Cerebellar cortex (tissue), 1 donor: ENCODE data around the gene CNIH3.
A peak's percentile ranks its signal among the peaks of the same experiment; 100 is the strongest.

Source experiments
- DNase-seq: peaks from one replicate; pipeline ENCODE4 v3.0.0-alpha.2; 2015; ENCODE audit warnings: low spot score

The CNIH3 gene

GRCh38 chr1:224721000-224721399 lies 104.9 kb downstream of the CNIH3 start:
- DNase-seq = no peak

DNA sequence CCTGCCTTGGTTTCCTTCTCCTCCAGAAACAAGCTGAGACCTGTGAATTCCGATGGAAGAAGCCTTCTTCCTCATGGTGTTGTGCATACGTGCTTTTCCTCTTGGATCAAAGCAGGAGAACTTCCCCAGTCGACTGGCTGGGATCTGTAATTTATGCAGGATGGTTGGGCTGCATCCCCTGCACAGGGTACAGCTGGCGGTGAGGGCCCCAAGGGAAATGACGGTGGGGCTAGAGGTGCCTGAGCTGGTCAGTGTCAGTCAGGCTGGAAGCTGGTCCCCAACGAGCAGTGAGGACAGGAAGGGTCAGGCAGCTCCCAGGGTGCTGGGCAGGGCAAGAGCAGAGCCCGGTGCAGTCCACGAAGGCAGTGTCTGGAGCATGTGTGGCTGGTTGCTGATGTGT lies 106.7 kb downstream of the CNIH3 start:
- DNase-seq = no peak

DNA sequence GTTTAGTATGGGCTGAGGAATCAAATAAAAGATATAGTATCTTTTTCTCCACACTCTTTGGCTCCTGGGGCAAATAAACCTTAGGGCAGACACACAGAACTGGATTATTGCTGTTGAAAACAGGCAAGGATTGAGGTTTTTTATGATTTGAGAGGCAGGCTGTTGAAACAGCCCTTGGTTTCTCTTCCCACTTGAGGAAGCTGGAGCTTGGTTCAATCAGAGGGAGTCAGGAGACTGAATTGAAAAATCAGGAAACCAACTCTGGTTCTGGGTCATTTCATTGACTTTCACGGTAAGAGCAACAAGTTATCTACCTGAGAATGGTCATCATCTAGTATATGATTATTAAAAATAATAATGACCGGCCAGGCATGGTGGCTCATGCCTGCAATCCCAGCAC lies 108.4 kb downstream of the CNIH3 start:
- DNase-seq = no peak

GRCh38 chr1:224726441-224727182 lies 110.5 kb downstream of the CNIH3 start:
- no peak for DNase-seq

DNA sequence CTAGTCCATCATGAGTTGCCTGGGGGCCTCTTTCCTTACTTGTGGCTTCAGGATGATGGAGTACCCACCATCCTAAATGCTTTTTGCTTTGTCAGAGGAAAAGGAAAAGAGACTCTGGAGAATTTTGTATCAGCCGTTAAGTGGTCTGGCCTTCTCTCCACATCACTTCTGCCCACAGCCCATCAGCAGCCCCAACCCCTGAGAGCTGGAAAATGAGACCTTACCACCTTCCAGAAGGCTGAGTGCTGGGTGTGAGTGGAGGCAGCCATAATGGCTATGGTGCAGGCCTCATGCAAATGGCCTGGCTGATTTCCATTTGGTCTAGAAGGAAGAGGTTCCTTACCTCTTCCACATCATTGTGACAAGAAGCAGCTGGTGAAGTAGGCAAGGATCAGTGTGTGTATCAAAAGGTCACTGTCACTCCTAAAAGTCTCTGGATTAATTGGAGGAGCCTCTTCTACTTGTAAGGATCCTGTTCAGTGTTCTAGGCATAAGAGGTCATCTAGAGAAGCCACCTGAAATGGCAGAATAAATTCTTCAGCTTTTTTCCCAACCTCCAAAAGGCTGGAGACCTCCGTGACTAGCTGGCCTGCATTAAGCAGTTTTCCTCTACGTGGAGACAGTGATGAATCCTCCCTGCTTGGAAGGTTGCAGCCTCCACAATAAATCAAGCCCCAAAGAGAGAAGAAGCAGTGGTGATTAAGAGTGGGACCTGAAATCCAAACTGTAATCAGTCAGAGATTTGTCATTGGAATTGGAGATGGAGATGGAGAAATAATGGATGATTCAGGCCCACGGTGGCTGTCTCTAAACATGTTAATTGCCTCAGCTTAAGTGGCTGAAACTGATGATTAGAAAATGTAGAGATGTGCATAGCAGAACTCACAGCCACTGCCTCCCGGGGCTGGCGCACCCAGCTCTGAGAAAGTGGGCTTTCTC lies 111.5 kb downstream of the CNIH3 start:
- no peak for DNase-seq

- no peak for DNase-seq
Observed at GRCh38 chr1:224730540-224730939, 114.4 kb downstream of the CNIH3 start.

DNA sequence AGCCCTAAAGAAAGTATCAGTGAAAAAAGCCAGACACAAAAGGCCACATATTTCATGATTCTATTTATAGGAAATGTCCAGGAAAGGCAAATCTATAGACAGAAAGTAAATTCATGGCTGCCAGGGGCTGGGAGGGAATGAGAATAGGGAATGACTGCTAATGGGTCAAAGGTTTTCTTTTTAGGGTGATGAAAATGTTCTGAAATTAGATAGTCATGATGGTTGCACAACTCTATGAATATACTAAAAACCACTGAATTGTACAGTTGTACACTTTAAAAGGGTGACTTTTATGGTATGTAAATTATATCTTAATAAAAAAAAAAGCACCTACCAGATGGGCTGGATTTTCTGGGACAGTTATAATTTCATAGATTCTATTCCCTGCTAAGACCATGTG lies 114.8 kb downstream of the CNIH3 start:
- DNase-seq = no peak

DNA sequence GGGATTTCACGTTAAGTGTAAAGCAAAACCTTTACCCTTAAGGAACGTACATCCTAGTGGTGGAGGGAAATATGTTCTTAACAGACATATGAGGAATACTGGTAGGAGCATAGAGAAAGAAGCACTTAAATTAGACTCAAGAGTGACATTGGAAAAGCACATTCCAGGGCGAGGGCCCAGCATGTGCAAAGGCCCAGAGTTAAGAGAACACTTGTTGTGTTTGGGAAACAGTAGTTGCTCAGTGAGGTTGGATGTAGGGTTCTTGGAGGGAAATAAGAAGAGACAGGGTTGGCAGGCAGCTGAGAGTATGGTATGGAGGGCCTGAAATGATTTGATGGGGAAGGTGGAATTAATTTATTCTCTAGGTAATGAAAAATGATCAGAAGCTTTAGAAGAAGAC lies 115.5 kb downstream of the CNIH3 start:
- DNase-seq = no peak

GRCh38 chr1:224732377-224733026 lies 116.4 kb downstream of the CNIH3 start:
- no peak for DNase-seq

GRCh38 chr1:224733027-224733911 lies 117.2 kb downstream of the CNIH3 start:
- DNase-seq = peak; percentile 3

- DNase-seq = no peak
Observed at GRCh38 chr1:224734261-224734935, 118.3 kb downstream of the CNIH3 start.

DNA sequence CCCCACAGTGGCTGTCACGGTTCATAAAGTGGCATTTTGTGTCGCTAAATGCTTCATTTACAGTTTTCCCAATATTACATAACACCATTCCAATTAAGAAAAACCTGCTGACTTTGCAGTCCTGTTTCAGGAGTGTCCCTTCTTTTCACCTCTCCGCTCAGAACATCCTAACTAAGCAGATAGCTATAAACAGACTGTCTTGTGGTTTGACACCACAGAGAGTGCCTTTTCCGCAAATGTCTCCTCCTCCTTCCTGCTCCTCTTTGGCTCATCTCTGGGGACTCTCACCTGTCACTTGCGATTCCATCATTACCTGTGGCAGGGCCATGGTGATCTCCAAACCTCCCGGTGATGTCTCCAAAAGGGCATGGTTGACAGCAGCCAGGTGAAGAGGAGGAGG lies 119.0 kb downstream of the CNIH3 start:
- no peak for DNase-seq

GRCh38 chr1:224736619-224737352 lies 120.7 kb downstream of the CNIH3 start:
- no peak for DNase-seq

DNA sequence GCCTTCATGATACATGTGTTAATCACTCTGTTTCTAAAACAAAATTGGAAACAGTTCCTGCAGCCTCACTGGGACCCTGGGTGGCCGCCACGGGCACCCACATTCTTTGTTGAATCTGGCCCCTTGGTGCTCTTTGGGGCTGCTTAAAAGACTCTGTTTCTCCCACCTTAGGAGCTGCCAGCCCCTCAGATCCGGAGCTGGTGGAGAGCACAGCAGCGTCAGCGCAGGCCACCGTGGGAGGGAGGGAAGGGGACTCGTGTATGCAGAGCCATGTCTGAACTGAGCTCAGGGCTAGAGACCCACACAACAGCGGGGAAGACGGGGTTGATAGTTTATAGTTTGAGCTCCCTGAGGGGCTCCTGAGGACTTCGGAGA lies 121.2 kb downstream of the CNIH3 start:
- no peak for DNase-seq

DNA sequence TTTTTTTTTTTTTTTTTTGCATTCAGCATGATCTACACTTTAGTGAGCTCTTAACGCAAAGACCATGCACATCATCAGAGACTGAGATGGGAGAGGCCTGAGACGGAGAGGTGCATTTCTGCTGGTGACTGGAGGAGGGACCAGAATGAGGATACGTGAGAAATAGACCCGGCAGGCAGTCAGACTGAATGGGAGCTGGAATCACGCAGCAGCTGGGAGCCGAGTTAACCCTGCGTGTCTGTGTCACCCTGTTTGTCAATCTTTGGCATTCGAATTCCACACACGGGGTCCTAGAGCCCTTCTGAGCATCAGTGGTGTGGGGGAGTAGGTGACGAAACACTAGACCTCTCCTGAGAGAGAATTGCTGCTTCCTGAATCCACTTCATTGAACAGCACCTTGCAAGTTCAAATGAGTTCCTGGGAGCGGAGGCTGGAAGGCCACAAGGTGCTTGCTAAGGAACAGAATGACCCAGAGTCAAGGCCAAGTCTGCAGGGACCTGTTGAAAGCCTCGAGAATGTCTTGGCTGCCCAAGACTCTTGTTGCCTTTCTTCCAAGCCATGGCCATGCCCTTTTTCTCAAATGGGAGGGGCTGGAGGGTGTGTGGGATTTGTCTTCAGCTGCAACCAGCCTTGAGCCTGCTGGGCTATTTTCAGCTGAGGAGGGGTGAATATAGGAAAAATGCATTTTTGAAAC lies 123.3 kb downstream of the CNIH3 start:
- no peak for DNase-seq

GRCh38 chr1:224739997-224740684 lies 124.0 kb downstream of the CNIH3 start:
- no peak for DNase-seq

GRCh38 chr1:224740685-224741052 lies 124.6 kb downstream of the CNIH3 start:
- DNase-seq = no peak

- no peak for DNase-seq
Observed at GRCh38 chr1:224742349-224742748, 126.2 kb downstream of the CNIH3 start.

DNA sequence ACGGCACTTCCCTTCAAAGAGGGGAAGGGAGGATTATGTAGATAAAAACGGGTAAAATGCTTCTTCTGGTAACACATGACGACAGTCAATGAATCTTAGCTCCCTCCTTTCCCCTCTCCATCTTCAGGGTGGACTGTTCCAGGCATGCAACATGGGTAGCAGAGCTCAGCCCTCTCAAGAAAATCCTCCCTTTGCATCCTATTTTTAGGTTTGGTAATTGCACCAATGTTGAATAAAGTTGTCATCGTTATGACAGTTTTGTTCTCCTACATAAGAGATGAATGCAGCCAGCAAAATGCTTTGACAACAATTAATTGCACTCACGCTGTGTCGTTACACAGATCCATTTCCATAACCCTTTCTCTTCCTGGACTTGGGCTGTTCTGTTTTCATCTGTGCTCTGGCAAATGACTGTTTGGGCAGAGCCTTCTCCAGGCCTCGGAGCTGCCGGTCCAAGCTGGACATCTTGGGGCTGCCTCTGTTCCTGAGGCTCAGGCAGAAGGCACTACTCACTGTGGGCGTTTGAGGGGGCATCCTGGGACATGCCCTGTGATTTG lies 127.6 kb downstream of the CNIH3 start:
- no peak for DNase-seq
